ENCODE measurements around the gene SULF2.

The SULF2 gene

GRCh38 chr20:47751449-47751848 is 33.8 kb downstream of the SULF2 start:
- no peak overlapping the region for H3K9ac ChIP-seq (ENCODE audit: low read length)
- H3K4me1 ChIP-seq (ENCODE audit: control insufficient read depth, insufficient read depth, low read length): peaks cover 6% of the 10 kb centered on the region
- no peaks in the 10 kb centered on the region for H3K27me3 ChIP-seq (ENCODE audit: control insufficient read depth, insufficient read depth, low read length)
- peaks cover 5% of the 10 kb centered on the region for H3K36me3 ChIP-seq (ENCODE audit: control insufficient read depth, insufficient read depth, low read length)
- H3K9me3 ChIP-seq (ENCODE audit: control insufficient read depth, low read length): no peaks in the 10 kb centered on the region
- no peak overlapping the region for H3K4me3 ChIP-seq (ENCODE audit: low read length)

- H3K4me1 ChIP-seq (ENCODE audit: control insufficient read depth, insufficient read depth, low read length): peaks cover 6% of the 10 kb centered on the region
- H3K9me3 ChIP-seq (ENCODE audit: control insufficient read depth, low read length): no peaks in the 10 kb centered on the region
- peaks cover 5% of the 10 kb centered on the region for H3K36me3 ChIP-seq (ENCODE audit: control insufficient read depth, insufficient read depth, low read length)
- H3K9ac ChIP-seq (ENCODE audit: low read length): no peak overlapping the region
- no peaks in the 10 kb centered on the region for H3K27me3 ChIP-seq (ENCODE audit: control insufficient read depth, insufficient read depth, low read length)
- no peak overlapping the region for H3K4me3 ChIP-seq (ENCODE audit: low read length)
Measured at GRCh38 chr20:47749339-47749738, 35.9 kb downstream of the SULF2 start.

GRCh38 chr20:47748823-47749222 is 36.5 kb downstream of the SULF2 start:
- no peak overlapping the region for H3K4me3 ChIP-seq (ENCODE audit: low read length)
- no peaks in the 10 kb centered on the region for H3K9me3 ChIP-seq (ENCODE audit: control insufficient read depth, low read length)
- no peaks in the 10 kb centered on the region for H3K27me3 ChIP-seq (ENCODE audit: control insufficient read depth, insufficient read depth, low read length)
- no peak overlapping the region for H3K9ac ChIP-seq (ENCODE audit: low read length)
- peaks cover 5% of the 10 kb centered on the region for H3K36me3 ChIP-seq (ENCODE audit: control insufficient read depth, insufficient read depth, low read length)
- peaks cover 6% of the 10 kb centered on the region for H3K4me1 ChIP-seq (ENCODE audit: control insufficient read depth, insufficient read depth, low read length)

GRCh38 chr20:47748069-47748468 is 37.2 kb downstream of the SULF2 start:
- Histone ChIP-seq H3K27me3 (ENCODE audit: control insufficient read depth, insufficient read depth, low read length) (no peaks in the 10 kb centered on the region), H3K4me3 (ENCODE audit: low read length) (no peak overlapping the region), H3K9ac (ENCODE audit: low read length) (no peak overlapping the region), H3K4me1 (ENCODE audit: control insufficient read depth, insufficient read depth, low read length) (peaks cover 6% of the 10 kb centered on the region), H3K9me3 (ENCODE audit: control insufficient read depth, low read length) (no peaks in the 10 kb centered on the region), H3K36me3 (ENCODE audit: control insufficient read depth, insufficient read depth, low read length) (peaks cover 5% of the 10 kb centered on the region)

GRCh38 chr20:47747669-47748031 is 37.6 kb downstream of the SULF2 start:
- no peaks in the 10 kb centered on the region for H3K27me3 ChIP-seq (ENCODE audit: control insufficient read depth, insufficient read depth, low read length)
- peaks cover 6% of the 10 kb centered on the region for H3K4me1 ChIP-seq (ENCODE audit: control insufficient read depth, insufficient read depth, low read length)
- H3K9ac ChIP-seq (ENCODE audit: low read length): no peak overlapping the region
- H3K4me3 ChIP-seq (ENCODE audit: low read length): no peak overlapping the region
- H3K36me3 ChIP-seq (ENCODE audit: control insufficient read depth, insufficient read depth, low read length): peaks cover 5% of the 10 kb centered on the region
- H3K9me3 ChIP-seq (ENCODE audit: control insufficient read depth, low read length): no peaks in the 10 kb centered on the region

GRCh38 chr20:47744803-47745202 is 40.5 kb downstream of the SULF2 start:
- Histone ChIP-seq H3K9me3 (ENCODE audit: control insufficient read depth, low read length) (no peaks in the 10 kb centered on the region), H3K4me1 (ENCODE audit: control insufficient read depth, insufficient read depth, low read length) (peaks cover 5% of the 10 kb centered on the region), H3K9ac (ENCODE audit: low read length) (no peak overlapping the region), H3K36me3 (ENCODE audit: control insufficient read depth, insufficient read depth, low read length) (no peaks in the 10 kb centered on the region), H3K4me3 (ENCODE audit: low read length) (no peak overlapping the region), H3K27me3 (ENCODE audit: control insufficient read depth, insufficient read depth, low read length) (no peaks in the 10 kb centered on the region)

- H3K4me3 ChIP-seq (ENCODE audit: low read length): no peak overlapping the region
- H3K27me3 ChIP-seq (ENCODE audit: control insufficient read depth, insufficient read depth, low read length): no peaks in the 10 kb centered on the region
- H3K36me3 ChIP-seq (ENCODE audit: control insufficient read depth, insufficient read depth, low read length): no peaks in the 10 kb centered on the region
- H3K9me3 ChIP-seq (ENCODE audit: control insufficient read depth, low read length): no peaks in the 10 kb centered on the region
- no peak overlapping the region for H3K9ac ChIP-seq (ENCODE audit: low read length)
- no peaks in the 10 kb centered on the region for H3K4me1 ChIP-seq (ENCODE audit: control insufficient read depth, insufficient read depth, low read length)
Measured at GRCh38 chr20:47743671-47744070, 41.6 kb downstream of the SULF2 start.

GRCh38 chr20:47741669-47742608 is 43.3 kb downstream of the SULF2 start:
- H3K36me3 ChIP-seq (ENCODE audit: control insufficient read depth, insufficient read depth, low read length): no peaks in the 10 kb centered on the region
- no peak overlapping the region for H3K9ac ChIP-seq (ENCODE audit: low read length)
- no peaks in the 10 kb centered on the region for H3K9me3 ChIP-seq (ENCODE audit: control insufficient read depth, low read length)
- H3K27me3 ChIP-seq (ENCODE audit: control insufficient read depth, insufficient read depth, low read length): no peaks in the 10 kb centered on the region
- no peaks in the 10 kb centered on the region for H3K4me1 ChIP-seq (ENCODE audit: control insufficient read depth, insufficient read depth, low read length)
- H3K4me3 ChIP-seq (ENCODE audit: low read length): no peak overlapping the region

GRCh38 chr20:47740862-47741184 is 44.5 kb downstream of the SULF2 start:
- Histone ChIP-seq H3K4me1 (ENCODE audit: control insufficient read depth, insufficient read depth, low read length) (no peaks in the 10 kb centered on the region), H3K9ac (ENCODE audit: low read length) (no peak overlapping the region), H3K36me3 (ENCODE audit: control insufficient read depth, insufficient read depth, low read length) (no peaks in the 10 kb centered on the region), H3K4me3 (ENCODE audit: low read length) (no peak overlapping the region), H3K9me3 (ENCODE audit: control insufficient read depth, low read length) (no peaks in the 10 kb centered on the region), H3K27me3 (ENCODE audit: control insufficient read depth, insufficient read depth, low read length) (no peaks in the 10 kb centered on the region)

- H3K36me3 ChIP-seq (ENCODE audit: control insufficient read depth, insufficient read depth, low read length): no peaks in the 10 kb centered on the region
- H3K27me3 ChIP-seq (ENCODE audit: control insufficient read depth, insufficient read depth, low read length): no peaks in the 10 kb centered on the region
- H3K4me3 ChIP-seq (ENCODE audit: low read length): no peak overlapping the region
- H3K9me3 ChIP-seq (ENCODE audit: control insufficient read depth, low read length): no peaks in the 10 kb centered on the region
- no peak overlapping the region for H3K9ac ChIP-seq (ENCODE audit: low read length)
- no peaks in the 10 kb centered on the region for H3K4me1 ChIP-seq (ENCODE audit: control insufficient read depth, insufficient read depth, low read length)
Measured at GRCh38 chr20:47740121-47740861, 45.0 kb downstream of the SULF2 start.

GRCh38 chr20:47737923-47738322 is 47.4 kb downstream of the SULF2 start:
- Histone ChIP-seq H3K4me3 (ENCODE audit: low read length) (no peak overlapping the region), H3K9ac (ENCODE audit: low read length) (no peak overlapping the region), H3K27me3 (ENCODE audit: control insufficient read depth, insufficient read depth, low read length) (no peaks in the 10 kb centered on the region), H3K36me3 (ENCODE audit: control insufficient read depth, insufficient read depth, low read length) (no peaks in the 10 kb centered on the region), H3K4me1 (ENCODE audit: control insufficient read depth, insufficient read depth, low read length) (no peaks in the 10 kb centered on the region), H3K9me3 (ENCODE audit: control insufficient read depth, low read length) (no peaks in the 10 kb centered on the region)

GRCh38 chr20:47736570-47737152 is 48.6 kb downstream of the SULF2 start:
- no peak overlapping the region for H3K4me3 ChIP-seq (ENCODE audit: low read length)
- no peaks in the 10 kb centered on the region for H3K36me3 ChIP-seq (ENCODE audit: control insufficient read depth, insufficient read depth, low read length)
- no peaks in the 10 kb centered on the region for H3K9me3 ChIP-seq (ENCODE audit: control insufficient read depth, low read length)
- no peaks in the 10 kb centered on the region for H3K27me3 ChIP-seq (ENCODE audit: control insufficient read depth, insufficient read depth, low read length)
- H3K4me1 ChIP-seq (ENCODE audit: control insufficient read depth, insufficient read depth, low read length): no peaks in the 10 kb centered on the region
- H3K9ac ChIP-seq (ENCODE audit: low read length): no peak overlapping the region
